Heart right ventricle (tissue), 16 donors: Measurements from ENCODE around the gene GRIA1. TPM values are rescaled to one million over a fixed set of nuclear protein-coding genes. Genes with fewer than 3 reads are reported as not detected.

Source experiments
- ATAC-seq, 8 donors: fragments of 200-7000 bp; cut with Tn5 transposase; one replicate each; pipeline ENCODE4 v1.9.1; 2020; ENCODE audit warnings: mild to moderate bottlenecking in 8 of 8, moderate library complexity in 8 of 8, moderate number of reproducible peaks in 1 of 8
- DNase-seq, 2 donors: peaks; one replicate each; pipeline ENCODE4 v3.0.0-alpha.2; 2020
- H3K27ac ChIP-seq, 10 donors: fragments of 200-600 bp; sonication (generic) in 2 of 10; one replicate each; pipeline versions ENCODE4 v1.5.0 to v1.8.0; 2020 to 2022; ENCODE audit warnings: mild to moderate bottlenecking in 3 of 10
- H3K27me3 ChIP-seq, 7 donors: fragments of 200-600 bp; one replicate each; pipeline ENCODE4 v1.8.0; 2021 to 2022; ENCODE audit warnings: mild to moderate bottlenecking in 2 of 7
- H3K36me3 ChIP-seq, 9 donors: fragments of 200-600 bp; sonication (generic) in 1 of 9; one replicate each; pipeline versions ENCODE4 v1.5.0 to v1.8.0; 2020 to 2022; ENCODE audit warnings: mild to moderate bottlenecking in 2 of 9
- H3K4me1 ChIP-seq, 9 donors: fragments of 200-600 bp; sonication (generic) in 1 of 9; one replicate each; pipeline versions ENCODE4 v1.5.0 to v1.8.0; 2020 to 2022; ENCODE audit warnings: mild to moderate bottlenecking in 4 of 9
- H3K4me3 ChIP-seq, 10 donors: fragments of 200-600 bp; sonication (generic) in 2 of 10; one replicate each; pipeline versions ENCODE4 v1.5.0 to v1.8.0; 2020 to 2022; ENCODE audit warnings: mild to moderate bottlenecking in 7 of 10, moderate library complexity in 2 of 10
- H3K9me3 ChIP-seq, 11 donors: fragments of 200-600 bp in 10 of 11; sonication (generic) in 2 of 11; one replicate each; pipeline versions ENCODE4 v1.5.0 to v1.8.0; 2013 to 2022; ENCODE audit warnings: mild to moderate bottlenecking in 2 of 11, control low read depth in 1 of 11, moderate library complexity in 1 of 11
- WGBS, 2 donors: extraction: QIAGEN DNeasy Blood & Tissue Kit; methylation state at CpG; one replicate each; pipeline ENCODE4 v1.1.7; 2013; ENCODE audit warnings: inconsistent platforms in 1 of 2; 5-methylcytosine and 5-hydroxymethylcytosine counted together
- intact Hi-C, 10 donors: fragments of 100-400 bp; cut with DNase I; formaldehyde crosslinking; loops; one replicate each; pipeline versions ENCODE4 v1.11.1 to v1.14.2; 2022
- polyA plus RNA-seq, 2 donors: library from polyadenylated mRNA; stranded (reverse); fragments of 200-250 nt; gene quantifications; one replicate each; pipeline ENCODE4 v1.2.3, GENCODE V29; 2013
- total RNA-seq, 10 donors: library from RNA; stranded (reverse); fragmentation: NEBNext Ultra II Directional in 3 of 10; extraction: Animal tissue kit (Norgen Biotek cat#: 25700) in 3 of 10; gene quantifications; one replicate each; pipeline versions ENCODE4 v1.2.1 to v1.2.4, GENCODE V29; 2021 to 2023
- TF ChIP-seq, protein P1 (sequence below), 9 donors: fragments of 200-600 bp; sonication (generic) in 2 of 9; IDR thresholded peaks; one replicate each; pipeline versions ENCODE4 v1.5.0 to v1.8.0; 2021 to 2022; ENCODE audit warnings: antibody characterized with exemption in 9 of 9, mild to moderate bottlenecking in 5 of 9, moderate library complexity in 1 of 9
- donor health status: Arrhythmogenic right ventricular cardiomyopathy.
- donor health status: ischemic (EF 13 %, LVEDD 7.1; RV severe dilation, severe dysfunction).
- donor health status: healthy with polysubstance abuse.
- donor health status: DM: no; HTN: yes; CAD: no.
- donor health status: DM: no; HTN: no; CAD: no.
- donor health status: ischemic (EF 25% LVEDD 6.9; RV normal size, moderate dysfunction).
- donor health status: ischemic (EF 25% LVEDD 5.7; RV mildly dilated, moderate dysfunction).
- donor health status: healthy.
- donor health status: DM: yes; HTN: yes; CAD: no.
- donor health status: Ischemic cardiomyopathy.
- donor health status: ischemic (EF 35%, LVEDD 5.7; RV mildly dilated, moderate dysfunction).
- donor health status: nonischemic (EF 11% LVEDD 7.7; RV severe dilation, severe dysfunction).
- donor health status: DM: yes; HTN: yes; CAD: no.
- donor health status: PGD.
- donor health status: ischemic (EF 29% LVEDD 5.4; RV normal size, mild dysfunction).
- donor health status: nonischemic (EF 23%, LVEDD 6.1; RV moderate dilation, normal function).

GRIA1 gene
- total and polyA plus RNA-seq, 12 donors = 0.04 to 0.49 (median 0.23) TPM; not detected in 3

DNA sequence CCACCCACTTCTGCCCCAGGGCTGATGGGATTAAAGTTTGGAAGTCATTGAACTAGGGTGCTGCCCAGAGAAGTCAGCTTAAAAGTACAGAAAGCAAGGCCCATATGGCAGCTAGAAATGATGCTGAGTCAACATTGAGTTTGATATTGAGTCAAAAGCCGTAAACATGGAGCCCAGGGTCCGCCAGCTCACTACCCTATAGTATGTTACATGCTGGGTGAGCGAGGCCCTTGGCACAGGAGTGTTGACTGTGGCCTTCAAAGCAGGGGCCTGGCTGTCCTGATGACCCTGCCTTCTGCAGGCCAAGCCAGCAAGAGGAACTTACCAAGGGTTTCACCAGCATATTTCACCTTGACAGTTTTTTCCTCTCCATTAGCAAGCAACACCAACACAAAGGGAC lies 222.5 kb downstream of the GRIA1 start:
- no peak overlapping the region for H3K27ac ChIP-seq
- WGBS, 2 donors = 94 to 98% methylated on average over 3 of the region's 3 CpGs
- ATAC-seq = no peak
- intact Hi-C loops = loop anchor here in 6 of 10 donors (5.0 to 10.0 kb wide), 3 partner anchors 216 to 221 kb away; partner anchors contain the start of gene GRIA1 (in 2 of the 6)
- TF ChIP-seq, protein P1, sequence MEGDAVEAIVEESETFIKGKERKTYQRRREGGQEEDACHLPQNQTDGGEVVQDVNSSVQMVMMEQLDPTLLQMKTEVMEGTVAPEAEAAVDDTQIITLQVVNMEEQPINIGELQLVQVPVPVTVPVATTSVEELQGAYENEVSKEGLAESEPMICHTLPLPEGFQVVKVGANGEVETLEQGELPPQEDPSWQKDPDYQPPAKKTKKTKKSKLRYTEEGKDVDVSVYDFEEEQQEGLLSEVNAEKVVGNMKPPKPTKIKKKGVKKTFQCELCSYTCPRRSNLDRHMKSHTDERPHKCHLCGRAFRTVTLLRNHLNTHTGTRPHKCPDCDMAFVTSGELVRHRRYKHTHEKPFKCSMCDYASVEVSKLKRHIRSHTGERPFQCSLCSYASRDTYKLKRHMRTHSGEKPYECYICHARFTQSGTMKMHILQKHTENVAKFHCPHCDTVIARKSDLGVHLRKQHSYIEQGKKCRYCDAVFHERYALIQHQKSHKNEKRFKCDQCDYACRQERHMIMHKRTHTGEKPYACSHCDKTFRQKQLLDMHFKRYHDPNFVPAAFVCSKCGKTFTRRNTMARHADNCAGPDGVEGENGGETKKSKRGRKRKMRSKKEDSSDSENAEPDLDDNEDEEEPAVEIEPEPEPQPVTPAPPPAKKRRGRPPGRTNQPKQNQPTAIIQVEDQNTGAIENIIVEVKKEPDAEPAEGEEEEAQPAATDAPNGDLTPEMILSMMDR (IDR thresholded peaks at IDR 0.05) = no peak
- no peaks in the 10 kb centered on the region for H3K4me1 ChIP-seq
- H3K9me3 ChIP-seq = no peaks in the 10 kb centered on the region
- no peaks in the 10 kb centered on the region for H3K36me3 ChIP-seq
- DNase-seq = no peak
- no peaks in the 10 kb centered on the region for H3K27me3 ChIP-seq
- H3K4me3 ChIP-seq = no peak overlapping the region

DNA sequence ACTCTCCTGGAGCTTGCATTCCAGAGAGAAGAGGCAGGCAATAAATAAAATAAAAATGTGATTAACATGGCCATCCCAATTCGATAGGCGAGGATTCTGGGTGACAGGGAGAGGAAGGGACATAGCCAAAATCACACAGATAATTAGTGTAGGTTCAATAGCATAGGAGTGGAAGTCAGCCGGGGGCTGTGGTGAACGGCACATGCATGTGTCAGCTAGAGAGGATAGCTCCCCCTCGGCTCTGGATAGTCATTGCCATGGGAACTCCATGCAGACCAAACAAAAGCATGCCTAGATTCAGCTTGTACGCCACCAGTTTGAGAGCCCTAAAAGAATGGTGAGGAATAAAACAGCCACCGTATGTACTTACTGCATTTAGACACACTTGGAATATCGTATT lies 223.5 kb downstream of the GRIA1 start:
- no peak overlapping the region for H3K27ac ChIP-seq
- DNase-seq = no peak
- H3K36me3 ChIP-seq = no peaks in the 10 kb centered on the region
- H3K27me3 ChIP-seq = no peaks in the 10 kb centered on the region
- H3K9me3 ChIP-seq = no peaks in the 10 kb centered on the region
- intact Hi-C loops = loop anchor here in 6 of 10 donors (5.0 to 10.0 kb wide), 3 partner anchors 217 to 222 kb away; partner anchors contain the start of gene GRIA1 (in 2 of the 6)
- peaks cover 0 to 3% (median 0%) of the 10 kb centered on the region in 9 donors for H3K4me1 ChIP-seq
- ATAC-seq = no peak
- TF ChIP-seq, protein P1 (IDR thresholded peaks at IDR 0.05) = no peak
- WGBS, 2 donors = 82 to 84% methylated on average over 8 of the region's 8 CpGs
- H3K4me3 ChIP-seq = no peak overlapping the region

DNA sequence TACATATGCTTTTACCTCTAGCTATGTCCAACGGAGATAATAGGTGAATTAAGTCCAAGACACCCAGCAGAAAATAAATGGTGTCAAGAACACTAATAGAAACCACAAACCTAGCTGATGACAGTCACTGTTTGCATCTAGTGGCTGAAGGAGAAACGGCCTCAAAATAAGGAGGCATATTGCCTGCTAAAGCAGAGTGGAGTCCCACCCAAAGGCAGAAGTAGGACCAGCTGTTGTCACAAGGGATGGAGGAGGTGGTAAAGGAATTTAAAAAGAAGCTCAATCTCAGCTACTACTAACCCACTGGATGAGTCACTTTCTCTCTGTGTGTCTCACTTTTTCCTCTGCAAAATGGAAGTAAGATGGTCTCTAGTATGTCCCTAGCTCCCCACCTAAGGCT lies 224.3 kb downstream of the GRIA1 start:
- intact Hi-C loops = loop anchor here in 7 of 10 donors (5.0 to 10.0 kb wide), 3 partner anchors 217 to 222 kb away; partner anchors contain the start of gene GRIA1 (in 2 of the 7)
- DNase-seq = no peak

DNA sequence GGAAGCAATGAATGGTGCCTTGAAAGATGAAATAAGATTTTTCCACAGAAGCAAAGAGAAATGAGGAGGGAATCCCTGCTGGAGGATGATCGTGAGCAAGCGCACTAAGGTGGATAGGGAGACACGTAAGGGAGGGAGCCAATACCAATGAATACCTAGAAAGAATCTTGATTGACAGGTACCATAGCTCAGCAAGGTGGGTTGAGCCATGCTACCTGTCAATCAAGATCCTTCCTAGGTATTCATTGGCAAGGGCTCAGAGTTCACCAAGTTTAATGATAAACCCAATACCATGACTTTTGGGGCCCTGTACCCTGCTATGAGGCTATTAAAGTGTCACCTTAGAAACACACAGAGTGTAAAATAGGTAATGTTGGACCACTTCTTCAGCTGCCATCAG lies 226.8 kb downstream of the GRIA1 start:
- Histone ChIP-seq H3K4me3 (no peak overlapping the region), H3K27ac (no peak overlapping the region), H3K4me1 (peaks cover 0 to 8% (median 0%) of the 10 kb centered on the region in 9 donors), H3K36me3 (no peaks in the 10 kb centered on the region), H3K9me3 (no peaks in the 10 kb centered on the region), H3K27me3 (no peaks in the 10 kb centered on the region)
- ATAC-seq = no peak
- intact Hi-C loops = loop anchor here in 2 of 10 donors (5.0 to 10.0 kb wide), 2 partner anchors 220 to 222 kb away; partner anchors contain the start of gene GRIA1 (in 1 of the 2)
- no peak for DNase-seq
- TF ChIP-seq, protein P1 (IDR thresholded peaks at IDR 0.05) = no peak
- 95 to 97% methylated on average over 3 of the region's 3 CpGs for WGBS, 2 donors

More for the DNA sequence above, 224.3 kb downstream of the GRIA1 start:
- no peak for ATAC-seq
- Histone ChIP-seq H3K27me3 (no peaks in the 10 kb centered on the region), H3K36me3 (no peaks in the 10 kb centered on the region), H3K9me3 (no peaks in the 10 kb centered on the region), H3K27ac (no peak overlapping the region), H3K4me3 (no peak overlapping the region), H3K4me1 (peaks cover 0 to 8% (median 0%) of the 10 kb centered on the region in 9 donors)
- TF ChIP-seq, protein P1 (IDR thresholded peaks at IDR 0.05) = no peak
- 61 to 66% methylated on average over 2 of the region's 2 CpGs for WGBS, 2 donors
